NCI-H2196 (cell line): Measurements from ENCODE around the gene HCN4.
"Not testable (repeated sequence)": the region's sequence is repeated elsewhere in the genome, so short reads cannot be mapped to it uniquely, and the experiment has no call there.

ENCODE experiments used
- DNase-seq: peaks from one replicate; lab custom pipeline; 2025; ENCODE audit not compliant: unreplicated experiment; lab: John Stamatoyannopoulos, UW

The HCN4 gene

GRCh38 chr15:73300286-73300685 lies 68.5 kb downstream of the HCN4 start:
- not testable (repeated sequence) for DNase-seq

GRCh38 chr15:73298522-73299245 lies 70.1 kb downstream of the HCN4 start:
- no peak for DNase-seq

GRCh38 chr15:73296609-73297353 lies 72.0 kb downstream of the HCN4 start:
- DNase-seq, result no peak

- DNase-seq, result no peak
These were observed 73.0 kb downstream of the HCN4 start for GRCh38 chr15:73295630-73296286.

GRCh38 chr15:73293773-73294172 lies 75.0 kb downstream of the HCN4 start:
- DNase-seq, result no peak

- DNase-seq, result no peak
These were observed 77.3 kb downstream of the HCN4 start for GRCh38 chr15:73291441-73291840.

GRCh38 chr15:73287019-73287418 lies 81.7 kb downstream of the HCN4 start:
- no peak for DNase-seq

- DNase-seq, result no peak
These were observed 82.4 kb downstream of the HCN4 start for GRCh38 chr15:73286311-73286710.

- DNase-seq, result no peak
These were observed 84.6 kb downstream of the HCN4 start for GRCh38 chr15:73284090-73284716.

GRCh38 chr15:73283366-73283962 lies 85.3 kb downstream of the HCN4 start:
- DNase-seq, result no peak

- DNase-seq, result no peak
These were observed 86.0 kb downstream of the HCN4 start for GRCh38 chr15:73282567-73283365.

GRCh38 chr15:73275862-73276261 lies 92.9 kb downstream of the HCN4 start:
- DNase-seq, result no peak

GRCh38 chr15:73273181-73274002 lies 95.4 kb downstream of the HCN4 start:
- peak; percentile 33 for DNase-seq

- DNase-seq, result no peak
These were observed 98.2 kb downstream of the HCN4 start for GRCh38 chr15:73270366-73271097.
